IMR-90 (cell line): Measurements from ENCODE around the gene SPIN4. TPM values are rescaled to one million over a fixed set of nuclear protein-coding genes. Genes with fewer than 3 reads are reported as not detected.

ENCODE experiments used
- ATAC-seq: fragments of 200-7000 bp; cut with Tn5 transposase; 2 replicates; pipeline ENCODE4 v1.9.1; 2020; ENCODE audit warnings: low read depth, mild to moderate bottlenecking, moderate library complexity
- BruUV-seq: library from RNA; stranded (reverse); fragments of 400-500 nt; replicated peaks from 2 replicates; lab custom pipeline; 2021; lab: Mats Ljungman, UMichigan
- CTCF ChIA-PET: fragments of 300-600 bp; formaldehyde crosslinking; extraction: SDS; loops from one replicate; lab custom pipeline; 2021; ENCODE audit warnings: antibody characterized with exemption; lab: Yijun Ruan, JAX
- POLR2A ChIA-PET: fragments of 300-600 bp; sonication (Branson Sonifier 250); formaldehyde crosslinking; loops from one replicate; lab custom pipeline; 2022; ENCODE audit warnings: antibody characterized with exemption; ENCODE audit not compliant: unreplicated experiment; lab: Charles Lee
- DNase-seq: peaks from one replicate; pipeline ENCODE4 v3.0.0; 2013
- H2AFZ ChIP-seq: replicated peaks from 2 replicates; pipeline ENCODE3; 2013; ENCODE audit warnings: low read length, mild to moderate bottlenecking; ENCODE audit not compliant: poor library complexity
- H2AK5ac ChIP-seq: 2 replicates; pipeline ENCODE4 v1.6.1; 2013; ENCODE audit warnings: low read depth, low read length, inconsistent platforms
- H2AK9ac ChIP-seq: replicated peaks from 2 replicates; pipeline ENCODE3; 2013; ENCODE audit warnings: mild to moderate bottlenecking, low read depth, low read length, moderate library complexity; ENCODE audit not compliant: poor library complexity
- H2BK120ac ChIP-seq: 2 replicates; pipeline ENCODE4 v1.6.1; 2013; ENCODE audit warnings: low read depth, low read length, inconsistent platforms
- H2BK15ac ChIP-seq: 3 replicates; pipeline ENCODE4 v1.6.1; 2013; ENCODE audit warnings: low read depth, low read length, inconsistent platforms
- H2BK20ac ChIP-seq: 2 replicates; pipeline ENCODE4 v1.6.1; 2013; ENCODE audit warnings: low read depth, mild to moderate bottlenecking, inconsistent platforms, low read length, moderate library complexity
- H2BK5ac ChIP-seq: 2 replicates; pipeline ENCODE4 v1.6.1; 2013; ENCODE audit warnings: mild to moderate bottlenecking, low read depth, low read length, inconsistent platforms; ENCODE audit not compliant: poor library complexity, severe bottlenecking
- H3K14ac ChIP-seq: replicated peaks from 2 replicates; pipeline ENCODE4 v1.6.1; 2013; ENCODE audit warnings: low read depth, low read length, inconsistent platforms
- H3K18ac ChIP-seq: 2 replicates; pipeline ENCODE4 v1.6.1; 2013; ENCODE audit warnings: low read depth, low read length, control low read depth
- H3K23ac ChIP-seq: 2 replicates; pipeline ENCODE4 v1.6.1; 2013; ENCODE audit warnings: low read depth, low read length, inconsistent platforms
- H3K27ac ChIP-seq: 2 replicates; pipeline ENCODE4 v1.5.1; 2013; ENCODE audit warnings: mild to moderate bottlenecking, control low read depth, low read length; ENCODE audit not compliant: insufficient read depth
- H3K27me3 ChIP-seq: 2 replicates; pipeline ENCODE4 v1.6.1; 2013; ENCODE audit warnings: low read length; ENCODE audit not compliant: control insufficient read depth, insufficient read depth
- H3K36me3 ChIP-seq: 2 replicates; pipeline ENCODE4 v1.6.1; 2013; ENCODE audit warnings: low read length, mixed read lengths; ENCODE audit not compliant: control insufficient read depth, insufficient read depth
- H3K4ac ChIP-seq: 2 replicates; pipeline ENCODE4 v1.6.1; 2013; ENCODE audit warnings: low read depth, low read length, inconsistent platforms
- H3K4me1 ChIP-seq: 2 replicates; pipeline ENCODE4 v1.6.1; 2013; ENCODE audit warnings: low read length, mixed read lengths; ENCODE audit not compliant: control insufficient read depth, insufficient read depth
- H3K4me2 ChIP-seq: 2 replicates; pipeline ENCODE4 v1.6.1; 2013; ENCODE audit warnings: low read depth, mild to moderate bottlenecking, control low read depth, low read length, moderate library complexity
- H3K4me3 ChIP-seq: 2 replicates; pipeline ENCODE4 v1.5.1; 2013; ENCODE audit warnings: low read depth, mild to moderate bottlenecking, control low read depth, low read length, moderate library complexity; ENCODE audit not compliant: insufficient read depth
- H3K56ac ChIP-seq: 2 replicates; pipeline ENCODE4 v1.6.1; 2013; ENCODE audit warnings: low read length, inconsistent platforms; ENCODE audit not compliant: insufficient read depth; ENCODE audit errors: extremely low read depth
- H3K79me1 ChIP-seq, 2 experiments: 2 replicates each; pipeline ENCODE4 v1.6.1; 2013; ENCODE audit warnings: low read length in 2 of 2, inconsistent platforms in 1 of 2, low read depth in 1 of 2
- H3K9ac ChIP-seq: 2 replicates; pipeline ENCODE4 v1.6.1; 2013; ENCODE audit warnings: low read depth, low read length, control low read depth
- H3K9me1 ChIP-seq: 2 replicates; pipeline ENCODE4 v1.6.1; 2013; ENCODE audit warnings: low read length, inconsistent platforms; ENCODE audit not compliant: insufficient read depth
- H3K9me3 ChIP-seq: 2 replicates; pipeline ENCODE4 v1.6.1; 2013; ENCODE audit warnings: low read length; ENCODE audit not compliant: control insufficient read depth, insufficient read depth
- H4K20me1 ChIP-seq: 2 replicates; pipeline ENCODE4 v1.6.1; 2013; ENCODE audit warnings: low read length, inconsistent platforms; ENCODE audit not compliant: insufficient read depth
- H4K5ac ChIP-seq: 2 replicates; pipeline ENCODE4 v1.6.1; 2013; ENCODE audit warnings: mild to moderate bottlenecking, low read depth, low read length, control low read depth
- H4K8ac ChIP-seq, 2 experiments: 2 replicates each; pipeline ENCODE4 v1.6.1; 2013; ENCODE audit warnings: low read depth in 2 of 2, low read length in 2 of 2, control low read depth in 1 of 2, inconsistent platforms in 1 of 2
- H4K91ac ChIP-seq: 2 replicates; pipeline ENCODE4 v1.6.1; 2013; ENCODE audit warnings: low read depth, low read length, inconsistent platforms; ENCODE audit not compliant: insufficient read depth
- BHLHE40 ChIP-seq: fragments of 150-350 bp; IDR thresholded peaks from 2 replicates; pipeline ENCODE4 v1.6.1; 2016; ENCODE audit warnings: mild to moderate bottlenecking, low read depth, low read length
- CTCF ChIP-seq: conservative IDR thresholded peaks from 2 replicates; pipeline ENCODE4 v1.5.1; 2012; ENCODE audit warnings: mild to moderate bottlenecking, low read depth, low read length, improper control_type of control experiment
- FOS ChIP-seq: fragments of 150-350 bp; IDR thresholded peaks from 2 replicates; pipeline ENCODE4 v1.6.1; 2016; ENCODE audit warnings: low read depth, low read length
- MAFK ChIP-seq: IDR thresholded peaks from 2 replicates; pipeline ENCODE4 v1.6.1; 2012; ENCODE audit warnings: low read depth, low read length, improper control_type of control experiment
- NFE2L2 ChIP-seq: fragments of 150-350 bp; IDR thresholded peaks from 2 replicates; pipeline ENCODE4 v1.6.1; 2016; ENCODE audit warnings: low read depth, mild to moderate bottlenecking, low read length
- POLR2A ChIP-seq: IDR thresholded peaks from 2 replicates; pipeline ENCODE4 v1.6.1; 2012; ENCODE audit warnings: mild to moderate bottlenecking, low read depth, low read length
- RCOR1 ChIP-seq: IDR thresholded peaks from 2 replicates; pipeline ENCODE4 v1.6.1; 2012; ENCODE audit warnings: mild to moderate bottlenecking, low read length, improper control_type of control experiment; ENCODE audit not compliant: insufficient replicate concordance
- RFX5 ChIP-seq: IDR thresholded peaks from 2 replicates; pipeline ENCODE4 v1.8.0; 2012; ENCODE audit warnings: low read depth, mild to moderate bottlenecking, low read length, moderate library complexity
- SMC3 ChIP-seq: fragments of 150-350 bp; IDR thresholded peaks from 2 replicates; pipeline ENCODE4 v1.6.1; 2016; ENCODE audit warnings: low read depth, mild to moderate bottlenecking, antibody characterized with exemption, low read length, moderate library complexity
- WGBS, 2 experiments: methylation state at CpG; one replicate each; pipeline versions ENCODE4 v1.1.5 to v1.1.7; 2013; ENCODE audit warnings: missing lambda C conversion rate in 2 of 2; ENCODE audit not compliant: insufficient read length in 1 of 2; ENCODE audit errors: extremely low coverage in 2 of 2; 5-methylcytosine and 5-hydroxymethylcytosine counted together
- dilution Hi-C: fragments of 300-500 bp; cut with HindIII; formaldehyde crosslinking; loops from one replicate; pipeline ENCODE4 v1.14.3; 2018; ENCODE audit warnings: low sequenced_read_pairs; ENCODE audit not compliant: unreplicated experiment
- in situ Hi-C: fragments of 300-500 bp; cut with MboI; formaldehyde crosslinking; loops from 3 replicates; pipeline ENCODE4 v1.14.3; 2019; ENCODE audit warnings: low sequenced_read_pairs, inconsistent platforms, mixed read lengths
- intact Hi-C: fragments of 100-400 bp; cut with micrococcal nuclease; formaldehyde crosslinking; loops from 2 replicates; pipeline ENCODE4 v1.10.0; 2022
- polyA plus RNA-seq, 3 experiments: library from polyadenylated mRNA; depleted of rRNA; stranded (reverse); fragments of >200 nt; gene quantifications; 2 replicates each; pipeline ENCODE4 v1.2.3, GENCODE V29; 2012; ENCODE audit warnings: low replicate concordance in 1 of 3
- total RNA-seq: library from RNA; depleted of rRNA; stranded (reverse); fragments of >200 nt; gene quantifications from 2 replicates; pipeline ENCODE4 v1.2.3, GENCODE V29; 2012

SPIN4 gene
- total and polyA plus RNA-seq, 2 of the 4 experiments (the other 2 are of a cell fraction) = 2.9 to 3.2 TPM

GRCh38 chrX:63349307-63349706 is 1.8 kb downstream of the SPIN4 start:
- DNase-seq (no peak), ATAC-seq (no peak)
- H3K9ac ChIP-seq = no peak overlapping the region
- H2AFZ ChIP-seq = no peak overlapping the region
- H2BK15ac ChIP-seq = no peak overlapping the region
- no peak overlapping the region for H4K5ac ChIP-seq
- ChIA-PET CTCF (interaction anchor here (0.6 kb wide), 1 partner anchor 573 kb away, joined by 3 read pairs; no protein-coding TSS in a partner anchor), POLR2A (no interaction called here)
- no peaks in the 10 kb centered on the region for H3K9me3 ChIP-seq
- no peak overlapping the region for H3K18ac ChIP-seq
- H3K4me2 ChIP-seq = peak overlapping the region; percentile 62; the same call in 1 of the 2 replicates
- H3K4ac ChIP-seq = no peak overlapping the region
- intact Hi-C loops (no loop called here), dilution Hi-C loops (no loop called here), in situ Hi-C loops (no loop called here)
- H3K36me3 ChIP-seq = no peaks in the 10 kb centered on the region
- no peak overlapping the region for H3K27ac ChIP-seq
- H3K23ac ChIP-seq = no peak overlapping the region
- no CpG with 5 or more reads among the region's 3 CpGs for WGBS, 2 experiments
- no peak overlapping the region for H3K14ac ChIP-seq
- BruUV-seq = no TSS peak
- no peak overlapping the region for H2AK9ac ChIP-seq
- no peaks in the 10 kb centered on the region for H3K4me1 ChIP-seq
- no peak overlapping the region for H4K91ac ChIP-seq
- peaks cover 4 to 9% of the 10 kb centered on the region in 2 experiments; a peak in 2 of 4 replicates for H3K79me1 ChIP-seq
- no peak overlapping the region for H2BK120ac ChIP-seq
- H4K8ac ChIP-seq = no peak overlapping the region
- H3K27me3 ChIP-seq = no peaks in the 10 kb centered on the region
- H4K20me1 ChIP-seq = no peaks in the 10 kb centered on the region
- TF ChIP-seq SMC3 (no peak), RFX5 (no peak), RCOR1 (no peak), BHLHE40 (no peak), POLR2A (no peak), NFE2L2 (no peak), FOS (no peak), MAFK (no peak), CTCF (no peak)
- H3K56ac ChIP-seq = no peak overlapping the region
- H2BK20ac ChIP-seq = no peak overlapping the region
- no peak overlapping the region for H2AK5ac ChIP-seq
- no peak overlapping the region for H3K4me3 ChIP-seq
- H2BK5ac ChIP-seq = no peak overlapping the region
- H3K9me1 ChIP-seq = no peaks in the 10 kb centered on the region
